SH-SY5Y (cell line): ENCODE results near the gene UXS1.

Experiments
- GATA2 ChIP-seq: IDR thresholded peaks from 2 replicates; pipeline ENCODE4 v1.6.1; 2011; ENCODE audit warnings: mild to moderate bottlenecking, low read depth, low read length
- GATA3 ChIP-seq: IDR thresholded peaks from 2 replicates; pipeline ENCODE4 v1.6.1; 2011; ENCODE audit warnings: low read depth, mild to moderate bottlenecking, low read length, moderate library complexity

The UXS1 gene

DNA sequence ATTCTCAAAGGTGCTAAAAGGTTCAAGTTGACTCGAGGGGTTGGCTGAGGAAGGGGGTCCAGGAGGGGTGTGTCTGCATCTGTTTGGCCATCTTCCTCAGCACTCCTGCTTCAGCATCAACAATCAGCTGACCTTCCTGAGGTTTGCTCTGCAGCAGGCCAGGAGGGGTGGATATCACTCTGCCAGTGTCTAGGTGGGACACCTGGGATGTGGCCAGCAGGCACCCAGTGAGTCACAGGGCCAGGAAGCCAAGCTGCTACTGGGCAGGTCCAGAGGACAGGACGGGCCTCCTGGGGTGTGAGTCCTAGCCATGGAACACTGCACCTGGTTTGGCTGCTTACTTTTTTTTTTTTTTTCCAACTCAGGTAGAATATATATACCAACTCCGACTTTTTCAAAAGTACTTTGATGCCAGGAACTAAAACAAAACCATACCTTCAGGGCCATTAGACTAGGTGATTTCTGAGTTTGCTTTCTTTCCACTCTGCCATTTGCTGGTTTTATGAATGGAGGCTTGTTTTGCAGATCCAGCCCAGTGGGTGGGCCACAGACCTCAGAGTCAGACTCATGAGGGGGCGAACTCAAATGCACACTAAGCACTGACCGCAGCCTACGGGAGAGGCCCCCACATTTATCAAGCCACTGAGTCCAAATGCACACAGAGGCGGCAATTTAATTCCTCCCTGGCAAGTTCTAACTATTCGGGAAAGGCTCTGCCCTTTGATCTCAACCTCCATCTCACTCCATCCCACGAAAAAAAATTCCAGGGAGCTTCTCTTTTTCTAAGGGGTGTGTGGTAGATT lies 76.0 kb downstream of the UXS1 start:
- TF ChIP-seq GATA2 (no peak), GATA3 (no peak)

DNA sequence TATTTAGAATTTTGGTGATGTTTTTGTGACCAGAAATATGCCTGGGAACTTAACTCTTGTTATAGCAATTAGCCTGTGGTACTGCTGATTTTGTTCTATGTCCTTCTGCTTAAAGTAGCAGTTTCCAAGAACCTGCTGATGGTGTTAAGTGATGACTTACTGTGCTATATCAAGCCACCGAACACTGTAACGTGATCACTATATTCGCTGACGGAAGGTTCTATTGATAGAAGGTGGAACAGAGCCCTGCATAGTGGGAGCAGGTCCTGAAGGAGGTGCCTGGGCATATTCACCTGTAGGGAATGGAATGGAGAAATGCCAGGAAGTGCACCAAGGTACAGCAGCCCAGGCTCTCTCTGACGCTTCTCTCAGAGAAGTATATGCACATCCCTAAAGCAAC lies 76.8 kb downstream of the UXS1 start:
- TF ChIP-seq GATA3 = no peak
- no peak for TF ChIP-seq GATA2

DNA sequence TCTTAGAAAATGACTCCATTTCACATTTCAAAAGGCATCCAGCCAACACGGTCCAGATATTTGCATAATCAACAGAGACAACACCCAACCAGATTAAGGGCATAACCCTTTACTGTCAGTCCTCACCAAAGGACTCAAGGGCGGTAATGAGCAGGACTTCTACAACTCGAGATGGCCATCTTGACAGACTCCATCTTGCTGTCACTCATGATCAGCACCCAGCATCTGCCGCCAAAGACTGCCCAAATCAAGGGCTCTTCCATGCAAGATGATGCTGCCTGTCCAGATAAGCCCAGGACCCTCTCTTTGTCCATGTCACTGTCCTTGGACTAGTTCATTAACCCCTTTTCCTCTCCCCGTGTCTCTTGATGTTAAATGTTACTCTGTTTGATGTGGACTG lies 77.9 kb downstream of the UXS1 start:
- TF ChIP-seq GATA2 (no peak), GATA3 (no peak)

DNA sequence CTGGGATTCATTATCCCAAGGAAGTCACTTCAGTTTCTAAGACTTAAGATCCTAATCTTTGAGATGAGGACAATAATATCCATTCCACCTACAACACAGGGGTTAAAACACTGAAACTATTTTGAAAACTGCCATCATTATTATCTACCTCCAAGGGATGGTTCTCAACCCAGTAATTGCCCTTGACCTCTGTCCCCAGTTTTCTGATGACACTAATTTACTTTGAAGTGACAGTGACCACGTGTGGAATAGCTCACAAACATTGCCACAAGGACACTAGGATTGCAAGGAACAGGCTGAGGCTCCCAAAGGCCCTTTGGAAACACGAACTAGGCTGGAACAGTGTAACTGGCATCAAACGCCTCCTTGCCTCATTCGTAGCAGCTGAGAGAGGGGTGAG lies 78.4 kb downstream of the UXS1 start:
- no peak for TF ChIP-seq GATA3
- TF ChIP-seq GATA2 = no peak

DNA sequence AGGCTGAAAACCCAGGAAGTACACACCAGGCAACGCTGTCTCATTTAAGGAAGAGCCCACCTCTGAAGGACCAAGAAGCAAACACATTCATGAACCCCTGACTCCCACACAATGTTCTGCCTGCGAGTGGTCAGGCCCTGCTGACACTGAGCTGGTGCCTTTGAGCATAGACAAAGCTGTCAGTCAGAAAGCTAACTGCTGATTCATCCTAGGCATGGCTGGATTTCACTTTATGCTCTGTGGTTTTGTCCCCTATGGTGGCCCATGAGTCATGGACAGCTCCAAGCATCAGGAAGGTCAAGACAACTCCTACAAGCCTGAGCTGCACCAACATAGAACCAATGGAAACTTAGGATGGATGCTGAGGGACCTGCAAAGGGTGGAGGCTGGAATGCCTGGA lies 78.9 kb downstream of the UXS1 start:
- TF ChIP-seq GATA2 (no peak), GATA3 (no peak)

DNA sequence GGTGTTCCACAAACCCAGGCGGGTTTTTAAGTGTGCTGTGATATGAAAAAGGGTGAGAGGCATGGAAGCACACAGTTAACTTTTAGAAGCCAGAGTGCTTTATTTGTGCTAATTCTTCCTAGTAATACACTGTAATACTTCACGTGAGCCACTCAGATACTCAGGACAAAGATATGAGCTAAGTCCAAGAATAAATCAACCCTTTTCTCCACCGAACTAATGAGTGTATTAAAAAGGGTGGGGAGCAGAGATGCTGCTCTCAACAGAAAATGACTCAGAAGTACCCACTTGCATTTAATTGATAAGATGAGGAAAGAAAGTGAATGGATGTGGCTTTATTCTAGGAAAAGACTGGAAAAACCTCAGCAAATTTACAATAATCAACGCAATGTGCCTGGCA lies 79.9 kb downstream of the UXS1 start:
- TF ChIP-seq GATA3 (no peak), GATA2 (no peak)

DNA sequence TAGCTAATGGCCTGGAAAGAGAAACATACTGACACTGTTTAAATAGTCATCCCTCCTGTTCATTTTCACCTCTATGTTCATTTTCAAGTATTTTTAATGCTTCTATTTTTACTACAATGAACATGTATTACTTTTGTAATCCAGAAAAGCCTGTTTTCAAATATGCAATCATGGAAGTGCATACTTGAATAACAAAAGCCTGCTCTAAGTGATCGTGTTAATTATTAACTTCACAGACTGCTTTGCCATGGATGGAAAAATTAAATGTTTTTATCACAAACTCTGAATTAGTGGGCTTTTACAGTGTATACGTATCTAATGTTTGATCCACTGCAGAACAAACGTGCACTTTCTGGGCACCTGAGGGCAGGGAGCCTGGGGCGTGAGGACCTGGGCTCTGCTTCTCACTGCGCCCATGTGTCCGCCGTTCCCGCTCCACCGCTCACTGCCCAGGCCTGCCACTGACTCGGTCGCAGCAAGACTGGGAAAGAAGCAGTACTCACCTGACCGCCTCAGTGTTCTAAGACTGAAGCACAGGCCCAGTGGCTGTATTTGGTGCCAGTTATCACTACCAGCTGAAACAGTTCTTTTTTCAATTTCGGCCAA lies 80.6 kb downstream of the UXS1 start:
- TF ChIP-seq GATA3 (no peak), GATA2 (no peak)

DNA sequence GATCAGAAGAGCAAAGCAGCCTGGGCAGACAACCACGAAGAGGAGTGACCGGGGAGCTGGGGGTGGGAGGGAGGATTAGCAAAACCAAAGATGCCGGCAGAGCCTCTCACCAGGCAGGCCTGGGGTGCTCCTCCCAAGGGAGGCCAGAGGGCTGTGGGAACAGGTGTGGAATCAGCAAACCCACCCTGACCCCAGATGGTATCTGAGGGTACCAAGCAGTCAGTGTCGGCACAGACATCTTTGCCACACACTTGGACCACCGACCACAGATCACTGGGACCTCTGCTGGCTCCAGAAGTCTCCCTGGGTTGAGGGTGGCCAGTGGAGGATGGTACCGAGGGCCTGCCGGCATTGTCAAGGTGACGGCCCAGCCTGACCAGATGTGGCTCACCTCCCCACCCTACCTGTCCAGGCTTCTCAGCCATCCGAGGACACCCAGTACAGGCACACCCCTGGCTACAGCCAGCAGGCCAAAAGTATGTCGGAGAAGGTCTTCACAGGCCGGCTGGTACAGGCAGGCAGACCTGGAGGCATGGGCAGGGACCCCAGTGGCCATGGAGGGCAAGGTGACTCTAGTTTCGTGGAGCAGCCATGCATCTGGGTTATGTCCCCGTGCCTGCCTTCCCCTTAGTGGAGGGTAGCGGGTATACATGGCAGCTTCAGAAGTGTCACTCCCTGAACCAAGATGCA lies 82.1 kb downstream of the UXS1 start:
- TF ChIP-seq GATA2 = no peak
- no peak for TF ChIP-seq GATA3

DNA sequence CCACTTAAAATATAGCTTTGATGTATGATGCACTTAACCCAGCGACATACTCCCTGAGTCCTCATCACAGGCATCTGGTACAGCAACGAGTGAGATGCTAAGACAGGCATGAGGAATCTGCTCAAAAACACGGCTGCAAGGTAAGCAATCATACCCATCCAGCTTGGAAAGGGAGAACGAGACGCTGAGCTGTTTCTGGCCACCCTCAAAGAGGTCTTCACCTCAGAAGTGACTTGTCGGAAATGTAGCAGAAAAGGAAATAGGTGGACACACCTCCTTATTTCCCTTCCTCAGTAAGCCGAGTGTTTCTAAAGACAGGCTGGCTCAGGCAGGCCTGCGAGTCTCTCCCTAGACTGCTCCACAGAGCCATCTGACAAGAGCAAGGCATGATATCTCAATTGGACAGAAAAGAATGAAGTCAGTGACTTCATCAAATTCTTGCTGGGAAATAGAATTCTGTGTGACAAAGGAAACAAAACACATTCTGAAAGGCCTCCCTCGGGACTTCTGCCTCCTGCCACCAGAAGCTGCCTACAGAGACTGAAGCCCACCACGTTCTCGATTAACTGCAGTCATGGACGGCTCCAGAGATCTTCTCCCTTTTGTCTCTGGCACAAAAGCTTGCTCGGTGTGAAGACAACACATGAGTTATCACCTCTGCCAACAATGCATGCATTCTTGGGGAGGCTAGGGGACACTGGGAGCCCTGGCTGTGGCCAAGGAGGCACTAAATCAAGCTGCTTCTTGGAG lies 84.3 kb downstream of the UXS1 start:
- no peak for TF ChIP-seq GATA3
- TF ChIP-seq GATA2 = no peak

DNA sequence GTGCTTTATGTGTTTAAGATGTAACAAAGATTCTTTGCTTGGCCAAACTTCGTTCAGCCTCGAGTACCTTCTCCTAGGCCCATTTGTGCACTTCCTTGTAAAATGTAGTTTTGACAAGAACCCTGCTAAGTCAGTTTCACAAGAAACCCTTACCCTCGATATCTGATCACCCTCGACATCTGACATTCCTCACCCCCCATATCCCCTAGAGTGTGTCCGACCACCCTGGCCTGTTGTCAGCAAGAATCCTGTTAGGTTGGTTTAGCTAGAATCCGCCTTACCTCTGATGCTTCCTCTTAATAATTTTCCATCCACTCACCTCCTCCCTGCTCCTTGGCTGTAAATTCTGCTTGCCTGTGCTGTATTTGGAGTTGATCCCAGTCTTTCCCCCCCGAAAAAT lies 85.3 kb downstream of the UXS1 start:
- TF ChIP-seq GATA3 = no peak
- no peak for TF ChIP-seq GATA2

DNA sequence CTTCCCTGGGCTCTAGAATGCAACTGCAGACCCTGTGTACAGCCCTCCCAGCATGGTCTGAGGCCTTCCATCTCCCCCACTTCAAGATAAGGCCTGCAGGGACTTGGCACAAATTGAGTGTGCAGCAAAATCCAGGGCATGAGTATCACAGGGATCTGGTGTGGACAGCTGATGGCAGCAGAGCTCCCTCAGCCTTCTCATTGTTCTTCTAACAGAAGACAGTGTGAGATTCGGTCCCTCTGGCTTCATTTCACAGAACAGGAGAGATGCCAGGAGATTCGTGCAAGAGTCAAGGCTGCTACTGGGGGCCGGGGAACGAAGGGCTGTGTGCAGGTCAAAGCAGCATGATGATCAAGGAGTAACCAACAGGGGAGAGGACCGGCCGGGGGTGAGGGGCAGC lies 85.8 kb downstream of the UXS1 start:
- no peak for TF ChIP-seq GATA3

DNA sequence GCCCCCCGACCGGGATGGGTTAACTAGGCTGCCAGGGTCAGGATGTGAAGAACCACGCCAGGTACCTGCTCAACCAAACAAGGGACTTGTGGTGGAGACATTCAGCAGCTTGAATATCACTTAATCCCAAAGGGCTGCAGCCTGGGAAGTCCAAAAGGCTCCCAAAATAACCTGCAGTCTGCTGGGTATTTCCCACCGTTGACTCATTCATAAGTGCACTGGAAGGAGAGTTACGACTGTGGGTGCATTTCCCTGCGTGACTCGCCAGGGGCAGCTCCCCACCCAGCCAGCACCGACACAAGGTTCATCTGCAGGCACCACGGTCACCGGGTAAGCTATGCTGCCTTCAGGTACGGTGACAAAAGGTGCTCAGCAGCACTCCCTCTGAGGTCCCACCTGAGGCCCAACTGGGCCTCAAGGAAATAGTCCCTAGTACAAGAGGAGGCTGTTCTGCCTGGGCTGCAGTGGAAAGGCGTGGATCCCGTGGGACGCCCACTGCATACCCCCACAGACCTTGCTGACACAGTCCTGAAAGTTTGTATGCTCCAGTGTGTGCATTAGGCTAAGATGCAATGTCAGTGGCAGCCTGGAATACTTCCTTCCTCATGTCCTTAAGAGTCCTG lies 86.5 kb downstream of the UXS1 start:
- no peak for TF ChIP-seq GATA3

DNA sequence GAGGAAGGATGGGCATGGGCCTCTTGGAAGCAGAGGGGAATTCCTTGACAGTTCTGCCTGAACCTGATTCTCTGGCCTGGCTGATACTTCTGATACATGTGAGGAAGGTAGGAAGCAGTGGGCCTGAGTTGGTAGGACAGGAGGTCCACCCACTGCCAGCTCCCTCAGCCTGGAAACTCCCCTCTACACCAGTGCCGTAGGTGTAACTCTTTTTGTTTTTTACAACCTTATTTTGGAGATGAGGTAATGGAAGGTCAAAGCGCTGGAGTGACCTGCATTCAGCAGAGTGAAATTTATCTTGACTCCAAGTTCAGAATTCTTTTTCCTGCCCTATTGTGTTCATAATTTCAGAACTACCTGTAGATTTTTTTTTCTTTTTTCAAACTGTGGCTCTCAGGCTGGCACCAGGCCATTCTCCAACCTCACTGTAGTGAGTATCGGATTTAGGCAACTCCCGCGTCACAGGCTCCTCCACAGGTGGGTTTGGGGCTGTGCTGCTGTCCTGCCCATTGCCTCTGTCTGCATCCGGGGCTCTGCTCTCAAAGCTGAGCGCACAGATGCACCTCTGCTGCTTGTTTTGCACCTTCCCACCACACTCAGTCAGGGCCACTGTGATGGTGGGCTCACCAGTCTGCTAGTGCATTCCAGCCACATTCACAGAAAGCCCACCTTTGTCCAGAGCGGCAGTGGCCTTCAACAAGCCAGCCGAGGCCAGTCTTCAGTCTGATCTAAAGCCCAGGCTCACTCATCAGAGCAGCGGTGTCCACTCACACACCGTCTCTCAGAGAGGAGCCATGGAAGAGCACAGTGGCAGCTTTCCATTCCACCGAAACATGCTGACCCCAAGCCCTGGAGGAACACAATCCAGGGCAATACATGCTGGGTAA lies 87.2 kb downstream of the UXS1 start:
- TF ChIP-seq GATA2 (no peak), GATA3 (no peak)
